Fibroblast of lung (primary cell): ENCODE data around the gene KRTAP5-3.

Experiments used
- CTCF ChIP-seq, 2 donors: IDR thresholded peaks in 1 of 2; conservative IDR thresholded peaks in 1 of 2; 1 replicate in 1 of 2; 2 replicates in 1 of 2; pipeline ENCODE4 v1.5.1; 2011 to 2012; ENCODE audit warnings: low read length in 2 of 2, control low read depth in 1 of 2, inconsistent platforms in 1 of 2, low read depth in 1 of 2, mild to moderate bottlenecking in 1 of 2
- EZH2 ChIP-seq: IDR thresholded peaks from 2 replicates; pipeline ENCODE4 v1.5.1; 2012; ENCODE audit warnings: low read length, control low read depth, mild to moderate bottlenecking; ENCODE audit errors: missing control alignments

- TF ChIP-seq CTCF (conservative IDR thresholded peaks at IDR 0.05 in 1 of 2, IDR thresholded peaks at IDR 0.05 in 1 of 2; ENCODE audit: low read depth in 1 of 2, low read length in 2 of 2), result no peak
- no peak for TF ChIP-seq EZH2
These were observed 21.6 kb downstream of the KRTAP5-3 start for GRCh38 chr11:1586699-1587098.
